GM23338 (cell line): ENCODE results near the gene SMYD1. TPM values are rescaled to one million over a fixed set of nuclear protein-coding genes. Genes with fewer than 3 reads are reported as not detected.

Source experiments
- ATAC-seq: fragments of 200-7000 bp; cut with Tn5 transposase; 3 replicates; pipeline ENCODE4 v1.9.1; 2020
- DNase-seq: peaks from one replicate; pipeline ENCODE4 v3.0.0-alpha.2; 2015; ENCODE audit warnings: low spot score
- H2AFZ ChIP-seq: fragments of 200-600 bp; sonication (generic); 2 replicates; pipeline ENCODE4 v1.8.0; 2016; ENCODE audit warnings: antibody characterized with exemption, mild to moderate bottlenecking, moderate library complexity
- H3F3A ChIP-seq: fragments of 200-600 bp; sonication (generic); replicated peaks from 2 replicates; pipeline ENCODE4 v1.8.0; 2017; ENCODE audit warnings: antibody characterized with exemption, mixed run types, low read depth
- H3K27ac ChIP-seq: fragments of 200-600 bp; sonication (generic); 2 replicates; pipeline ENCODE4 v1.6.1; 2016; ENCODE audit warnings: low read depth
- H3K27me3 ChIP-seq: fragments of 200-600 bp; sonication (generic); 2 replicates; pipeline ENCODE4 v1.8.0; 2016; ENCODE audit warnings: mild to moderate bottlenecking, mixed run types, moderate library complexity; ENCODE audit not compliant: insufficient read depth
- H3K36me3 ChIP-seq: fragments of 200-600 bp; sonication (generic); 2 replicates; pipeline ENCODE4 v1.8.0; 2016; ENCODE audit warnings: mild to moderate bottlenecking; ENCODE audit not compliant: insufficient read depth
- H3K4me1 ChIP-seq: fragments of 200-600 bp; sonication (generic); 2 replicates; pipeline ENCODE4 v1.8.0; 2016; ENCODE audit warnings: mild to moderate bottlenecking, moderate library complexity; ENCODE audit not compliant: insufficient read depth
- H3K4me2 ChIP-seq: fragments of 200-600 bp; sonication (generic); 2 replicates; pipeline ENCODE4 v1.7.1; 2017; ENCODE audit warnings: mixed run types
- H3K4me3 ChIP-seq: fragments of 200-600 bp; sonication (generic); 2 replicates; pipeline ENCODE4 v1.6.1; 2016; ENCODE audit warnings: mixed run types
- H3K79me2 ChIP-seq: fragments of 200-600 bp; sonication (generic); replicated peaks from 2 replicates; pipeline ENCODE4 v1.8.0; 2017; ENCODE audit warnings: mild to moderate bottlenecking; ENCODE audit not compliant: insufficient read depth
- H3K9me2 ChIP-seq: fragments of 200-600 bp; sonication (generic); 2 replicates; pipeline ENCODE4 v1.8.0; 2017; ENCODE audit not compliant: insufficient read depth
- H4K20me1 ChIP-seq: fragments of 200-600 bp; sonication (generic); replicated peaks from 2 replicates; pipeline ENCODE4 v1.8.0; 2017; ENCODE audit warnings: mild to moderate bottlenecking; ENCODE audit not compliant: insufficient read depth
- H3K27ac Mint-ChIP-seq: 2 replicates; pipeline ENCODE4 v1.8.0; 2020; ENCODE audit warnings: inconsistent platforms, mild to moderate bottlenecking, moderate library complexity, mixed read lengths
- H3K27me3 Mint-ChIP-seq: 3 replicates; pipeline ENCODE4 v1.8.0; 2022; ENCODE audit warnings: low read depth, mild to moderate bottlenecking, moderate library complexity, mixed read lengths, inconsistent platforms; ENCODE audit not compliant: insufficient read depth, poor library complexity
- H3K36me3 Mint-ChIP-seq: 3 replicates; pipeline ENCODE4 v1.8.0; 2021; ENCODE audit warnings: low read depth, mild to moderate bottlenecking, inconsistent platforms, moderate library complexity, mixed read lengths
- H3K4me1 Mint-ChIP-seq: 3 replicates; pipeline ENCODE4 v1.8.0; 2020; ENCODE audit warnings: mild to moderate bottlenecking, inconsistent platforms, mixed read lengths
- H3K4me3 Mint-ChIP-seq: 3 replicates; pipeline ENCODE4 v1.8.0; 2021; ENCODE audit warnings: moderate library complexity, mild to moderate bottlenecking, inconsistent platforms, mixed read lengths
- H3K9me3 Mint-ChIP-seq: 3 replicates; pipeline ENCODE4 v1.8.0; 2020; ENCODE audit warnings: moderate library complexity, mild to moderate bottlenecking, inconsistent platforms, mixed read lengths
- CREB1 ChIP-seq: fragments of 250-450 bp; sonication (Bioruptor Pico); IDR thresholded peaks from 2 replicates; pipeline ENCODE4 v1.5.0; 2020; ENCODE audit warnings: low read depth, mild to moderate bottlenecking, moderate library complexity
- EZH2phosphoT487 ChIP-seq: fragments of 200-600 bp; sonication (generic); IDR thresholded peaks from one replicate; pipeline ENCODE4 v1.8.1; 2018; ENCODE audit warnings: antibody characterized with exemption; ENCODE audit not compliant: unreplicated experiment
- JUNB ChIP-seq: IDR thresholded peaks from one replicate; pipeline ENCODE4 v1.6.1; 2016; ENCODE audit warnings: antibody characterized with exemption; ENCODE audit not compliant: unreplicated experiment
- STAT1 ChIP-seq: IDR thresholded peaks from one replicate; pipeline ENCODE4 v1.6.1; 2016; ENCODE audit warnings: antibody characterized with exemption; ENCODE audit not compliant: unreplicated experiment
- ZNF114 ChIP-seq: fragments of 250-450 bp; sonication (Bioruptor Pico); IDR thresholded peaks from 2 replicates; pipeline ENCODE4 v1.5.0; 2020; ENCODE audit warnings: mild to moderate bottlenecking, moderate library complexity
- ZNF331 ChIP-seq: fragments of 250-450 bp; sonication (Bioruptor Pico); IDR thresholded peaks from 2 replicates; pipeline ENCODE4 v1.5.0; 2020; ENCODE audit warnings: low read depth, mild to moderate bottlenecking, moderate library complexity
- polyA plus RNA-seq: library from polyadenylated mRNA; unstranded; fragments of >200 nt; fragmentation: Nextera tagmentation; extraction: Ambion mirVana; gene quantifications from 2 replicates; pipeline ENCODE4 v1.2.1, GENCODE V29; 2016
- total RNA-seq: library from RNA; depleted of rRNA; stranded (reverse); fragments of >200 nt; shearing (Covaris generic); gene quantifications from 2 replicates; pipeline ENCODE4 v1.2.3, GENCODE V29; 2014
- TF ChIP-seq, protein P1 (sequence below), 2 experiments: fragments of 200-600 bp in 1 of 2; sonication (generic) in 1 of 2; conservative IDR thresholded peaks; 2 replicates each; pipeline versions ENCODE4 v1.5.1 to v1.6.1; 2016 to 2017; ENCODE audit warnings: antibody characterized with exemption in 2 of 2, low read depth in 2 of 2, mild to moderate bottlenecking in 2 of 2, moderate library complexity in 1 of 2
- TF ChIP-seq, protein P2 (sequence below): fragments of 250-450 bp; sonication (Bioruptor Pico); IDR thresholded peaks from 2 replicates; pipeline ENCODE4 v1.5.0; 2020; ENCODE audit warnings: mild to moderate bottlenecking, moderate library complexity
- TF ChIP-seq, protein P3 (sequence below): IDR thresholded peaks from 2 replicates; pipeline ENCODE4 v1.6.1; 2016; ENCODE audit warnings: antibody characterized with exemption

SMYD1 gene
- total and polyA plus RNA-seq, 2 experiments from 2014 or later, result 0.07 TPM; not detected in 1

DNA sequence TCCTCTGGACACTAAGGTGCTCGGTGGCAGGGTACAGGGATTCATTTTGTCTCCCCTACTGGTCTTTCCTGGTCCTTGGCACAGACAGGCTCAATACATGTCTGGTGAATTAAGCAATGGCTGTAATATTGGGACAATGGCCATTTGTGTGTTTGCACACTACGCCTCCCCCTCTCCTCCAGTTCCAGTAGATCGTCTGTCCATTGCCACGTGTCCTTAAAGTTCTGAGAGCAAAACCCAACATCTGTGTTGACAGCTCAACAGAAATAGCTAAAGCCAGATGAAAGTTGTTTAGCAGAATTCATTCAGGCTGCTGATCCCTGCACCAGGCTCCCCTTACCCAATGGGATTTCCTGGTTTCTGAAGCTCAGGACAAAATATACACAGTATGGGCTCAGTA lies 69.2 kb downstream of the SMYD1 start (continued):
- TF ChIP-seq, protein P1, sequence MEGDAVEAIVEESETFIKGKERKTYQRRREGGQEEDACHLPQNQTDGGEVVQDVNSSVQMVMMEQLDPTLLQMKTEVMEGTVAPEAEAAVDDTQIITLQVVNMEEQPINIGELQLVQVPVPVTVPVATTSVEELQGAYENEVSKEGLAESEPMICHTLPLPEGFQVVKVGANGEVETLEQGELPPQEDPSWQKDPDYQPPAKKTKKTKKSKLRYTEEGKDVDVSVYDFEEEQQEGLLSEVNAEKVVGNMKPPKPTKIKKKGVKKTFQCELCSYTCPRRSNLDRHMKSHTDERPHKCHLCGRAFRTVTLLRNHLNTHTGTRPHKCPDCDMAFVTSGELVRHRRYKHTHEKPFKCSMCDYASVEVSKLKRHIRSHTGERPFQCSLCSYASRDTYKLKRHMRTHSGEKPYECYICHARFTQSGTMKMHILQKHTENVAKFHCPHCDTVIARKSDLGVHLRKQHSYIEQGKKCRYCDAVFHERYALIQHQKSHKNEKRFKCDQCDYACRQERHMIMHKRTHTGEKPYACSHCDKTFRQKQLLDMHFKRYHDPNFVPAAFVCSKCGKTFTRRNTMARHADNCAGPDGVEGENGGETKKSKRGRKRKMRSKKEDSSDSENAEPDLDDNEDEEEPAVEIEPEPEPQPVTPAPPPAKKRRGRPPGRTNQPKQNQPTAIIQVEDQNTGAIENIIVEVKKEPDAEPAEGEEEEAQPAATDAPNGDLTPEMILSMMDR (conservative IDR thresholded peaks at IDR 0.05; ENCODE audit: low read depth in 2 of 2), result no peak
- TF ChIP-seq ZNF331 (CRISPR knock-in tag) (no peak), STAT1 (no peak)

DNA sequence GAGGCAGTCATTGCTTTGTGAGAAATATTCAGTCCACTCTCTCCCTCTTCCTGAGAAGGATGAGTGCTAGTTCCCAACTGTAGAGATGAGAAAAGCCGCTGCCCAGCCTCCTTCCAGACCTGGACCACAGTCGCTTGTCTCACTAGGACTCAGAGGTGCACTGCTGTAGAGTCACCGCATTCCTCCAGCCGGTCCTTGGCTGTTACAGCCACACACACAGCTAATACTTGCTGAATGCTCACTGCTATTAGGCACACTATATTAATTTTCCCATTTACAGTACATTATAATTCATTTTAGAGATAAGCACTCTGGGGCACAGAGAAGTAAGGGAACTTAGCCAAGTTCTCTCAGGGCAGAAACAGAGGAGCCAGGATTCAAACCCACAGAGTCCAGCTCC lies 70.2 kb downstream of the SMYD1 start:
- no peak for TF ChIP-seq ZNF114 (CRISPR knock-in tag)
- TF ChIP-seq, protein P2, sequence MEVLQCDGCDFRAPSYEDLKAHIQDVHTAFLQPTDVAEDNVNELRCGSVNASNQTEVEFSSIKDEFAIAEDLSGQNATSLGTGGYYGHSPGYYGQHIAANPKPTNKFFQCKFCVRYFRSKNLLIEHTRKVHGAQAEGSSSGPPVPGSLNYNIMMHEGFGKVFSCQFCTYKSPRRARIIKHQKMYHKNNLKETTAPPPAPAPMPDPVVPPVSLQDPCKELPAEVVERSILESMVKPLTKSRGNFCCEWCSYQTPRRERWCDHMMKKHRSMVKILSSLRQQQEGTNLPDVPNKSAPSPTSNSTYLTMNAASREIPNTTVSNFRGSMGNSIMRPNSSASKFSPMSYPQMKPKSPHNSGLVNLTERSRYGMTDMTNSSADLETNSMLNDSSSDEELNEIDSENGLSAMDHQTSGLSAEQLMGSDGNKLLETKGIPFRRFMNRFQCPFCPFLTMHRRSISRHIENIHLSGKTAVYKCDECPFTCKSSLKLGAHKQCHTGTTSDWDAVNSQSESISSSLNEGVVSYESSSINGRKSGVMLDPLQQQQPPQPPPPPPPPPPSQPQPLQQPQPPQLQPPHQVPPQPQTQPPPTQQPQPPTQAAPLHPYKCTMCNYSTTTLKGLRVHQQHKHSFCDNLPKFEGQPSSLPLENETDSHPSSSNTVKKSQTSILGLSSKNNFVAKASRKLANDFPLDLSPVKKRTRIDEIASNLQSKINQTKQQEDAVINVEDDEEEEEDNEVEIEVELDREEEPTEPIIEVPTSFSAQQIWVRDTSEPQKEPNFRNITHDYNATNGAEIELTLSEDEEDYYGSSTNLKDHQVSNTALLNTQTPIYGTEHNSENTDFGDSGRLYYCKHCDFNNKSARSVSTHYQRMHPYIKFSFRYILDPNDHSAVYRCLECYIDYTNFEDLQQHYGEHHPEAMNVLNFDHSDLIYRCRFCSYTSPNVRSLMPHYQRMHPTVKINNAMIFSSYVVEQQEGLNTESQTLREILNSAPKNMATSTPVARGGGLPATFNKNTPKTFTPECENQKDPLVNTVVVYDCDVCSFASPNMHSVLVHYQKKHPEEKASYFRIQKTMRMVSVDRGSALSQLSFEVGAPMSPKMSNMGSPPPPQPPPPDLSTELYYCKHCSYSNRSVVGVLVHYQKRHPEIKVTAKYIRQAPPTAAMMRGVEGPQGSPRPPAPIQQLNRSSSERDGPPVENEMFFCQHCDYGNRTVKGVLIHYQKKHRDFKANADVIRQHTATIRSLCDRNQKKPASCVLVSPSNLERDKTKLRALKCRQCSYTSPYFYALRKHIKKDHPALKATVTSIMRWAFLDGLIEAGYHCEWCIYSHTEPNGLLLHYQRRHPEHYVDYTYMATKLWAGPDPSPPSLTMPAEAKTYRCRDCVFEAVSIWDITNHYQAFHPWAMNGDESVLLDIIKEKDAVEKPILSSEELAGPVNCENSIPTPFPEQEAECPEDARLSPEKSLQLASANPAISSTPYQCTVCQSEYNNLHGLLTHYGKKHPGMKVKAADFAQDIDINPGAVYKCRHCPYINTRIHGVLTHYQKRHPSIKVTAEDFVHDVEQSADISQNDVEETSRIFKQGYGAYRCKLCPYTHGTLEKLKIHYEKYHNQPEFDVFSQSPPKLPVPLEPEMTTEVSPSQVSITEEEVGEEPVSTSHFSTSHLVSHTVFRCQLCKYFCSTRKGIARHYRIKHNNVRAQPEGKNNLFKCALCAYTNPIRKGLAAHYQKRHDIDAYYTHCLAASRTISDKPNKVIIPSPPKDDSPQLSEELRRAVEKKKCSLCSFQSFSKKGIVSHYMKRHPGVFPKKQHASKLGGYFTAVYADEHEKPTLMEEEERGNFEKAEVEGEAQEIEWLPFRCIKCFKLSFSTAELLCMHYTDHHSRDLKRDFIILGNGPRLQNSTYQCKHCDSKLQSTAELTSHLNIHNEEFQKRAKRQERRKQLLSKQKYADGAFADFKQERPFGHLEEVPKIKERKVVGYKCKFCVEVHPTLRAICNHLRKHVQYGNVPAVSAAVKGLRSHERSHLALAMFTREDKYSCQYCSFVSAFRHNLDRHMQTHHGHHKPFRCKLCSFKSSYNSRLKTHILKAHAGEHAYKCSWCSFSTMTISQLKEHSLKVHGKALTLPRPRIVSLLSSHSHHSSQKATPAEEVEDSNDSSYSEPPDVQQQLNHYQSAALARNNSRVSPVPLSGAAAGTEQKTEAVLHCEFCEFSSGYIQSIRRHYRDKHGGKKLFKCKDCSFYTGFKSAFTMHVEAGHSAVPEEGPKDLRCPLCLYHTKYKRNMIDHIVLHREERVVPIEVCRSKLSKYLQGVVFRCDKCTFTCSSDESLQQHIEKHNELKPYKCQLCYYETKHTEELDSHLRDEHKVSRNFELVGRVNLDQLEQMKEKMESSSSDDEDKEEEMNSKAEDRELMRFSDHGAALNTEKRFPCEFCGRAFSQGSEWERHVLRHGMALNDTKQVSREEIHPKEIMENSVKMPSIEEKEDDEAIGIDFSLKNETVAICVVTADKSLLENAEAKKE, result no peak
- TF ChIP-seq, protein P3, sequence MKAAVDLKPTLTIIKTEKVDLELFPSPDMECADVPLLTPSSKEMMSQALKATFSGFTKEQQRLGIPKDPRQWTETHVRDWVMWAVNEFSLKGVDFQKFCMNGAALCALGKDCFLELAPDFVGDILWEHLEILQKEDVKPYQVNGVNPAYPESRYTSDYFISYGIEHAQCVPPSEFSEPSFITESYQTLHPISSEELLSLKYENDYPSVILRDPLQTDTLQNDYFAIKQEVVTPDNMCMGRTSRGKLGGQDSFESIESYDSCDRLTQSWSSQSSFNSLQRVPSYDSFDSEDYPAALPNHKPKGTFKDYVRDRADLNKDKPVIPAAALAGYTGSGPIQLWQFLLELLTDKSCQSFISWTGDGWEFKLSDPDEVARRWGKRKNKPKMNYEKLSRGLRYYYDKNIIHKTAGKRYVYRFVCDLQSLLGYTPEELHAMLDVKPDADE, result no peak
- TF ChIP-seq JUNB, result no peak
- TF ChIP-seq CREB1 (CRISPR knock-in tag), result no peak
- no peak for TF ChIP-seq ZNF331 (CRISPR knock-in tag)
- TF ChIP-seq EZH2phosphoT487, result no peak
- Histone ChIP-seq H3K9me2 (no peaks in the 10 kb centered on the region), H3K36me3 (no peaks in the 10 kb centered on the region), H3K4me2 (no peak overlapping the region), H3K27ac (no peak overlapping the region), H3F3A (no peaks in the 10 kb centered on the region), H4K20me1 (no peaks in the 10 kb centered on the region), H3K4me1 (no peaks in the 10 kb centered on the region), H3K79me2 (no peaks in the 10 kb centered on the region), H3K4me3 (no peak overlapping the region), H3K27me3 (no peaks in the 10 kb centered on the region), H2AFZ (no peak overlapping the region)
- H3K27ac Mint-ChIP-seq, result no peak overlapping the region
- ATAC-seq, result no peak
- H3K36me3 Mint-ChIP-seq, result no peaks in the 10 kb centered on the region
- no peak overlapping the region for H3K4me3 Mint-ChIP-seq
- no peak for DNase-seq
- H3K4me1 Mint-ChIP-seq, result no peaks in the 10 kb centered on the region
- H3K9me3 Mint-ChIP-seq, result no peaks in the 10 kb centered on the region; the same call in 2 of the 3 replicates
- peaks cover 2% of the 10 kb centered on the region for H3K27me3 Mint-ChIP-seq
